ENCODE results near the gene APOBEC3G.
A peak's percentile ranks its signal among the peaks of the same experiment; 100 is the strongest.

APOBEC3G gene

GRCh38 chr22:39092111-39092862, 15.2 kb downstream of the APOBEC3G start:
- no peak for DNase-seq

- no peak for DNase-seq
Measured at GRCh38 chr22:39094717-39095389, 17.8 kb downstream of the APOBEC3G start.

- no peak for DNase-seq
Measured at GRCh38 chr22:39095971-39096370, 18.9 kb downstream of the APOBEC3G start.

- peak; percentile 36 to 37 for DNase-seq
Measured at GRCh38 chr22:39097098-39098020, 20.3 kb downstream of the APOBEC3G start, which contains the start of gene APOBEC3H. TSS of gene APOBEC3H (plus strand) at chr22:39097244. CDS start at chr22:39100279, 3,035 bp downstream.

GRCh38 chr22:39098026-39098425, 21.0 kb downstream of the APOBEC3G start:
- no peak for DNase-seq

GRCh38 chr22:39098576-39098975, 21.5 kb downstream of the APOBEC3G start:
- no peak for DNase-seq

GRCh38 chr22:39101226-39101625, 24.2 kb downstream of the APOBEC3G start:
- DNase-seq = no peak

- DNase-seq = no peak
Measured at GRCh38 chr22:39103431-39103830, 26.4 kb downstream of the APOBEC3G start.

- no peak for DNase-seq
Measured at GRCh38 chr22:39106326-39106725, 29.3 kb downstream of the APOBEC3G start.

- DNase-seq = no peak
Measured at GRCh38 chr22:39108487-39108886, 31.4 kb downstream of the APOBEC3G start.

GRCh38 chr22:39109361-39109760, 32.3 kb downstream of the APOBEC3G start:
- no peak for DNase-seq

GRCh38 chr22:39110631-39111561, 33.8 kb downstream of the APOBEC3G start:
- no peak for DNase-seq

- DNase-seq = no peak
Measured at GRCh38 chr22:39114112-39114511, 37.0 kb downstream of the APOBEC3G start.

GRCh38 chr22:39115570-39115969, 38.5 kb downstream of the APOBEC3G start:
- DNase-seq = no peak

GRCh38 chr22:39115977-39116621, 39.0 kb downstream of the APOBEC3G start:
- no peak for DNase-seq

GRCh38 chr22:39117585-39118191, 40.6 kb downstream of the APOBEC3G start:
- DNase-seq = peak; percentile 72 to 75

GRCh38 chr22:39120983-39121382, 43.9 kb downstream of the APOBEC3G start:
- no peak for DNase-seq

GRCh38 chr22:39122772-39123470, 45.8 kb downstream of the APOBEC3G start:
- DNase-seq = no peak

- DNase-seq = no peak
Measured at GRCh38 chr22:39123751-39124581, 46.9 kb downstream of the APOBEC3G start.

Data from activated CD4-positive, alpha-beta T cell treated with anti-CD3 and anti-CD28 coated beads for 4 hours (primary cell).